Measurements from ENCODE around the gene NEK11.

- TF ChIP-seq, protein P1, sequence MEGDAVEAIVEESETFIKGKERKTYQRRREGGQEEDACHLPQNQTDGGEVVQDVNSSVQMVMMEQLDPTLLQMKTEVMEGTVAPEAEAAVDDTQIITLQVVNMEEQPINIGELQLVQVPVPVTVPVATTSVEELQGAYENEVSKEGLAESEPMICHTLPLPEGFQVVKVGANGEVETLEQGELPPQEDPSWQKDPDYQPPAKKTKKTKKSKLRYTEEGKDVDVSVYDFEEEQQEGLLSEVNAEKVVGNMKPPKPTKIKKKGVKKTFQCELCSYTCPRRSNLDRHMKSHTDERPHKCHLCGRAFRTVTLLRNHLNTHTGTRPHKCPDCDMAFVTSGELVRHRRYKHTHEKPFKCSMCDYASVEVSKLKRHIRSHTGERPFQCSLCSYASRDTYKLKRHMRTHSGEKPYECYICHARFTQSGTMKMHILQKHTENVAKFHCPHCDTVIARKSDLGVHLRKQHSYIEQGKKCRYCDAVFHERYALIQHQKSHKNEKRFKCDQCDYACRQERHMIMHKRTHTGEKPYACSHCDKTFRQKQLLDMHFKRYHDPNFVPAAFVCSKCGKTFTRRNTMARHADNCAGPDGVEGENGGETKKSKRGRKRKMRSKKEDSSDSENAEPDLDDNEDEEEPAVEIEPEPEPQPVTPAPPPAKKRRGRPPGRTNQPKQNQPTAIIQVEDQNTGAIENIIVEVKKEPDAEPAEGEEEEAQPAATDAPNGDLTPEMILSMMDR (IDR thresholded peaks at IDR 0.05 in 8 of 11, conservative IDR thresholded peaks at IDR 0.05 in 3 of 11): no peak
- no peak for TF ChIP-seq POLR2A (IDR thresholded peaks at IDR 0.05)
Measured at GRCh38 chr3:131114256-131114655, 87.6 kb downstream of the NEK11 start.
